Measurements from ENCODE around the gene SNORC.

DNA sequence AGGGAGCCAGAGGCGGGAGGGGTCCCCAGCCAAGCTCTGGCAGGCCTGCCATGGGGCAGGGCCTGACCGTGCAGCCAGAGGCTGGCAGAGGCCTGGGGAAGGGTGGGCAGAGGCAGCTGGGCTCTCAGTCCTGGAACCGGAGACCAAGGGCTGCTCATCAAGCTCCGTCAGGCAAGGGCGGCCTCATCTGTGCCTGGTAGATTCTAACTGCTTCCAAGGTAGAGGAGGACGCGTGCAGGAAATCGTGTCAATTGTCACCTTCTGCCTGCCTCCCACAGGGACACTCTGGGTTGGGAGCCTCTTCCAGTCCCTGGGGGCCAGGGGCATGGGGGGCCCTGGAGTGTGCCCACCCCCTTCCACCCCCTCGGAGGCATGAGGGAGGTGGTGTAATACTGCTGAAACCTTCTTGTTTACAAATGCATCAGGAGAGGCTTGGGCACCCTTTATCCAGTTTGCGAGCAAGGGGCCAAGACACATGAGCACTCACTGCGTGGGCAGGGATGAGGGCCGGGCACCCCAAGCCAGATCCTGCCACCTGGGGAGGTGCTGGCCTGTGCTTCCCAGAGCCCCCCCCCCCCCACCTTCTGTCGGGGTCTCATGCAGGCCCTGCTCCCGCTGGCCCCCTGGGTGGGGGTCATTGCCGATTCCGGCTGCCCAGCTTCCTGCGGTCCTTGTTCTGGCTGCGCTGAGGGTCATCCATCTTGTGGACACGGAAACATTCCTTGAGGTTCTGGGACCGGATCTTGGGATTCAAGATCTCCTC is 9.0 kb downstream of the SNORC start:
- TF ChIP-seq POLR2A (IDR thresholded peaks at IDR 0.05) (no peak), POLR2AphosphoS5 (IDR thresholded peaks at IDR 0.05) (no peak)
